K562 (cell line): ENCODE results near the gene LAMTOR4. TPM values are rescaled to one million over a fixed set of nuclear protein-coding genes. Genes with fewer than 3 reads are reported as not detected.
A peak's percentile ranks its signal among the peaks of the same experiment; 100 is the strongest.

Experiments
- CREB1 ChIP-seq, 2 experiments: sonication (generic) in 1 of 2; formaldehyde crosslinking in 1 of 2; IDR thresholded peaks; 2 replicates each; pipeline versions ENCODE4 v1.6.1 to v1.8.0; 2012 to 2022; ENCODE audit warnings: inconsistent platforms in 1 of 2, mild to moderate bottlenecking in 1 of 2, missing genetic modification reagents in 1 of 2, moderate library complexity in 1 of 2
- DNMT1 ChIP-seq: fragments of 450-650 bp; IDR thresholded peaks from 2 replicates; pipeline ENCODE4 v1.6.1; 2016; ENCODE audit warnings: antibody characterized with exemption, mild to moderate bottlenecking
- DPF2 ChIP-seq: fragments of 450-650 bp; IDR thresholded peaks from 2 replicates; pipeline ENCODE4 v1.6.1; 2016
- HCFC1 ChIP-seq: IDR thresholded peaks from 2 replicates; pipeline ENCODE4 v1.6.1; 2012; ENCODE audit warnings: low read depth, low read length, improper control_type of control experiment
- KLF13 ChIP-seq: fragments of 450-650 bp; IDR thresholded peaks from 2 replicates; pipeline ENCODE4 v1.6.1; 2016; ENCODE audit warnings: missing genetic modification characterization, low read depth, mild to moderate bottlenecking, missing compliant biosample characterization, moderate library complexity, borderline replicate concordance
- NR1H2 ChIP-seq: sonication (generic); formaldehyde crosslinking; IDR thresholded peaks from 2 replicates; pipeline ENCODE4 v1.4.0; 2020; ENCODE audit warnings: mild to moderate bottlenecking, missing genetic modification reagents
- RBM39 ChIP-seq: fragments of 200-400 bp; formaldehyde crosslinking; optimal IDR thresholded peaks from 2 replicates; pipeline ENCODE3; 2018; ENCODE audit warnings: low read depth, low read length
- SAFB ChIP-seq: fragments of 200-400 bp; formaldehyde crosslinking; IDR thresholded peaks from 2 replicates; pipeline ENCODE4 v1.6.1; 2017; ENCODE audit warnings: low read depth, low read length, borderline replicate concordance
- SNAPC5 ChIP-seq: fragments of 250-450 bp; sonication (Bioruptor Pico); IDR thresholded peaks from 2 replicates; pipeline ENCODE4 v1.8.0; 2021; ENCODE audit warnings: moderate library complexity, mild to moderate bottlenecking, inconsistent platforms
- SREBF2 ChIP-seq: sonication (generic); formaldehyde crosslinking; IDR thresholded peaks from 2 replicates; pipeline ENCODE4 v1.4.0; 2020; ENCODE audit warnings: mild to moderate bottlenecking, missing genetic modification reagents
- TAF15 ChIP-seq: fragments of 200-400 bp; formaldehyde crosslinking; IDR thresholded peaks from 2 replicates; pipeline ENCODE4 v1.6.1; 2017; ENCODE audit warnings: mild to moderate bottlenecking, low read depth, low read length, moderate library complexity
- TBP ChIP-seq: optimal IDR thresholded peaks from 2 replicates; pipeline ENCODE3; 2011; ENCODE audit warnings: low read depth, low read length, improper control_type of control experiment
- ZNF785 ChIP-seq: fragments of 250-450 bp; sonication (Bioruptor Pico); IDR thresholded peaks from 2 replicates; pipeline ENCODE4 v1.4.0; 2020; ENCODE audit warnings: mild to moderate bottlenecking
- polyA plus RNA-seq, 8 experiments: library from polyadenylated mRNA; depleted of rRNA in 4 of 8; stranded (reverse) in 5 of 8; unstranded in 3 of 8; fragments of >200 nt; fragmentation: Nextera tagmentation in 2 of 8; fragmentation: Illumina TruSeq in 1 of 8; extraction: Ambion mirVana in 2 of 8; extraction: Trizol in 1 of 8; gene quantifications; 2 replicates each; pipeline versions ENCODE4 v1.2.1 to v1.2.3, GENCODE V29; 2011 to 2014; ENCODE audit warnings: inconsistent platforms in 1 of 8, missing spikeins in 1 of 8
- total RNA-seq, 7 experiments: library from RNA; depleted of rRNA in 6 of 7; stranded (reverse); fragments of >200 nt in 6 of 7; fragmentation: Illumina TruSeq in 2 of 7; extraction: Trizol in 2 of 7; gene quantifications; 2 replicates each; pipeline versions ENCODE4 v1.2.1 to v1.2.3, GENCODE V29; 2011 to 2021; ENCODE audit warnings: low replicate concordance in 1 of 7
- TF ChIP-seq, protein P1 (sequence below): fragments of 450-650 bp; IDR thresholded peaks from 2 replicates; pipeline ENCODE4 v1.6.1; 2016; ENCODE audit warnings: antibody characterized with exemption
- TF ChIP-seq, protein P2 (sequence below): fragments of 250-450 bp; sonication (Bioruptor Pico); IDR thresholded peaks from 2 replicates; pipeline ENCODE4 v1.5.0; 2020; ENCODE audit warnings: mild to moderate bottlenecking, borderline replicate concordance
- TF ChIP-seq, protein P3 (sequence below), 2 experiments: fragments of 450-650 bp; formaldehyde crosslinking in 1 of 2; IDR thresholded peaks; 2 replicates each; pipeline versions ENCODE4 v1.4.0 to v1.6.1; 2014 to 2020; ENCODE audit warnings: mild to moderate bottlenecking in 2 of 2, borderline replicate concordance in 1 of 2, low read depth in 1 of 2

Gene LAMTOR4
- total and polyA plus RNA-seq, 9 of the 15 experiments (the other 6 are each of a cell fraction or from before 2014, with no cell fraction given), result 79.6 to 314 (median 195) TPM

GRCh38 chr7:100100420-100101015 is 48.2 kb upstream of the LAMTOR4 start (continued):
- TF ChIP-seq TAF15, result no peak
- 0 out of 2 replicates have a peak, but pooled peaks have one; percentile 56 for TF ChIP-seq SAFB
- TF ChIP-seq TBP, result no peak
- no peak for TF ChIP-seq RBM39
- TF ChIP-seq, protein P1, sequence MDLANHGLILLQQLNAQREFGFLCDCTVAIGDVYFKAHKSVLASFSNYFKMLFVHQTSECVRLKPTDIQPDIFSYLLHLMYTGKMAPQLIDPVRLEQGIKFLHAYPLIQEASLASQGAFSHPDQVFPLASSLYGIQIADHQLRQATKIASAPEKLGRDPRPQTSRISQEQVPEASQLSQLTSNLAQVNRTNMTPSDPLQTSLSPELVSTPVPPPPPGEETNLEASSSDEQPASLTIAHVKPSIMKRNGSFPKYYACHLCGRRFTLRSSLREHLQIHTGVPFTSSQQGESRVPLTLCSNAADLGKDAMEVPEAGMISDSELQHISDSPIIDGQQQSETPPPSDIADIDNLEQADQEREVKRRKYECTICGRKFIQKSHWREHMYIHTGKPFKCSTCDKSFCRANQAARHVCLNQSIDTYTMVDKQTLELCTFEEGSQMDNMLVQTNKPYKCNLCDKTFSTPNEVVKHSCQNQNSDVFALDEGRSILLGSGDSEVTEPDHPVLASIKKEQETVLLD, result peak; percentile 23; the same call in 1 of the 2 replicates
- TF ChIP-seq ZNF785, result no peak
- peak; percentile 71 for TF ChIP-seq HCFC1
- TF ChIP-seq DNMT1, result no peak
- no peak for TF ChIP-seq NR1H2 (CRISPR knock-in tag)
- TF ChIP-seq, protein P2, sequence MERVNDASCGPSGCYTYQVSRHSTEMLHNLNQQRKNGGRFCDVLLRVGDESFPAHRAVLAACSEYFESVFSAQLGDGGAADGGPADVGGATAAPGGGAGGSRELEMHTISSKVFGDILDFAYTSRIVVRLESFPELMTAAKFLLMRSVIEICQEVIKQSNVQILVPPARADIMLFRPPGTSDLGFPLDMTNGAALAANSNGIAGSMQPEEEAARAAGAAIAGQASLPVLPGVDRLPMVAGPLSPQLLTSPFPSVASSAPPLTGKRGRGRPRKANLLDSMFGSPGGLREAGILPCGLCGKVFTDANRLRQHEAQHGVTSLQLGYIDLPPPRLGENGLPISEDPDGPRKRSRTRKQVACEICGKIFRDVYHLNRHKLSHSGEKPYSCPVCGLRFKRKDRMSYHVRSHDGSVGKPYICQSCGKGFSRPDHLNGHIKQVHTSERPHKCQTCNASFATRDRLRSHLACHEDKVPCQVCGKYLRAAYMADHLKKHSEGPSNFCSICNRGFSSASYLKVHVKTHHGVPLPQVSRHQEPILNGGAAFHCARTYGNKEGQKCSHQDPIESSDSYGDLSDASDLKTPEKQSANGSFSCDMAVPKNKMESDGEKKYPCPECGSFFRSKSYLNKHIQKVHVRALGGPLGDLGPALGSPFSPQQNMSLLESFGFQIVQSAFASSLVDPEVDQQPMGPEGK, result 0 out of 2 replicates have a peak, but pooled peaks have one; percentile 49
- TF ChIP-seq DPF2, result no peak; the same call in 1 of the 2 replicates
- TF ChIP-seq, protein P3, sequence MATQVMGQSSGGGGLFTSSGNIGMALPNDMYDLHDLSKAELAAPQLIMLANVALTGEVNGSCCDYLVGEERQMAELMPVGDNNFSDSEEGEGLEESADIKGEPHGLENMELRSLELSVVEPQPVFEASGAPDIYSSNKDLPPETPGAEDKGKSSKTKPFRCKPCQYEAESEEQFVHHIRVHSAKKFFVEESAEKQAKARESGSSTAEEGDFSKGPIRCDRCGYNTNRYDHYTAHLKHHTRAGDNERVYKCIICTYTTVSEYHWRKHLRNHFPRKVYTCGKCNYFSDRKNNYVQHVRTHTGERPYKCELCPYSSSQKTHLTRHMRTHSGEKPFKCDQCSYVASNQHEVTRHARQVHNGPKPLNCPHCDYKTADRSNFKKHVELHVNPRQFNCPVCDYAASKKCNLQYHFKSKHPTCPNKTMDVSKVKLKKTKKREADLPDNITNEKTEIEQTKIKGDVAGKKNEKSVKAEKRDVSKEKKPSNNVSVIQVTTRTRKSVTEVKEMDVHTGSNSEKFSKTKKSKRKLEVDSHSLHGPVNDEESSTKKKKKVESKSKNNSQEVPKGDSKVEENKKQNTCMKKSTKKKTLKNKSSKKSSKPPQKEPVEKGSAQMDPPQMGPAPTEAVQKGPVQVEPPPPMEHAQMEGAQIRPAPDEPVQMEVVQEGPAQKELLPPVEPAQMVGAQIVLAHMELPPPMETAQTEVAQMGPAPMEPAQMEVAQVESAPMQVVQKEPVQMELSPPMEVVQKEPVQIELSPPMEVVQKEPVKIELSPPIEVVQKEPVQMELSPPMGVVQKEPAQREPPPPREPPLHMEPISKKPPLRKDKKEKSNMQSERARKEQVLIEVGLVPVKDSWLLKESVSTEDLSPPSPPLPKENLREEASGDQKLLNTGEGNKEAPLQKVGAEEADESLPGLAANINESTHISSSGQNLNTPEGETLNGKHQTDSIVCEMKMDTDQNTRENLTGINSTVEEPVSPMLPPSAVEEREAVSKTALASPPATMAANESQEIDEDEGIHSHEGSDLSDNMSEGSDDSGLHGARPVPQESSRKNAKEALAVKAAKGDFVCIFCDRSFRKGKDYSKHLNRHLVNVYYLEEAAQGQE (IDR thresholded peaks at IDR 0.05; ENCODE audit: borderline replicate concordance), result no peak
- TF ChIP-seq, protein P3 (CRISPR knock-in tag; IDR thresholded peaks at IDR 0.05; ENCODE audit: low read depth), result 0 out of 2 replicates have a peak, but pooled peaks have one; percentile 68
- TF ChIP-seq CREB1 (IDR thresholded peaks at IDR 0.05), result peak; percentile 86
- peak; percentile 86 for TF ChIP-seq CREB1 (CRISPR knock-in tag; IDR thresholded peaks at IDR 0.05)
- TF ChIP-seq KLF13 (tag), result peak; percentile 99
- no peak for TF ChIP-seq SNAPC5 (CRISPR knock-in tag)
- no peak for TF ChIP-seq SREBF2 (CRISPR knock-in tag)
